CD4-positive, alpha-beta T cell (primary cell): ENCODE results near the gene SMARCD1. TPM values are rescaled to one million over a fixed set of nuclear protein-coding genes. Genes with fewer than 3 reads are reported as not detected.
"Not testable (repeated sequence)": the region's sequence is repeated elsewhere in the genome, so short reads cannot be mapped to it uniquely, and the experiment has no call there.

ENCODE experiments used
- ATAC-seq: fragments of 200-7000 bp; cut with Tn5 transposase; one replicate; pipeline ENCODE4 v1.10.0; 2022; ENCODE audit warnings: mild to moderate bottlenecking; ENCODE audit not compliant: poor library complexity
- CTCF ChIA-PET: fragments of 350-600 bp; sonication (Branson Sonifier 250); formaldehyde crosslinking; loops from one replicate; lab custom pipeline; 2021; ENCODE audit warnings: antibody characterized with exemption, inconsistent platforms; lab: Charles Lee
- POLR2A ChIA-PET: fragments of 350-600 bp; sonication (Branson Sonifier 250); formaldehyde crosslinking; loops from one replicate; lab custom pipeline; 2021; ENCODE audit warnings: antibody characterized with exemption, inconsistent platforms; lab: Charles Lee
- DNase-seq, 14 experiments: peaks; one replicate each; pipeline ENCODE4 v3.0.0-alpha.2; 2013 to 2020; ENCODE audit warnings: mixed read lengths in 2 of 14
- H3K27ac ChIP-seq, 2 donors: one replicate each; pipeline versions ENCODE4 v1.5.1 to v1.7.0; 2013; ENCODE audit warnings: low read length in 2 of 2, low read depth in 1 of 2, mild to moderate bottlenecking in 1 of 2
- H3K27me3 ChIP-seq, 2 experiments: 1 replicate in 1 of 2; 2 replicates in 1 of 2; pipeline versions ENCODE4 v1.6.1 to v1.7.0; 2013; ENCODE audit warnings: low read length in 2 of 2, control low read depth in 1 of 2, mild to moderate bottlenecking in 1 of 2, moderate library complexity in 1 of 2; ENCODE audit not compliant: insufficient read depth in 2 of 2, control insufficient read depth in 1 of 2
- H3K36me3 ChIP-seq: one replicate; pipeline ENCODE4 v1.6.1; 2013; ENCODE audit warnings: low read length, control low read depth; ENCODE audit not compliant: insufficient read depth
- H3K4me1 ChIP-seq: one replicate; pipeline ENCODE4 v1.6.1; 2013; ENCODE audit warnings: low read length, control low read depth; ENCODE audit not compliant: insufficient read depth
- H3K4me3 ChIP-seq: one replicate; pipeline ENCODE4 v1.5.1; 2013; ENCODE audit warnings: mild to moderate bottlenecking, low read length, moderate library complexity
- H3K9me3 ChIP-seq, 2 experiments: 1 replicate in 1 of 2; 2 replicates in 1 of 2; pipeline versions ENCODE4 v1.6.1 to v1.7.0; 2013; ENCODE audit warnings: low read length in 2 of 2, mild to moderate bottlenecking in 2 of 2, control low read depth in 1 of 2, moderate library complexity in 1 of 2; ENCODE audit not compliant: control insufficient read depth in 1 of 2, insufficient read depth in 1 of 2
- H3K27ac Mint-ChIP-seq: one replicate; pipeline ENCODE4 v1.8.0; 2020; ENCODE audit warnings: mixed read lengths
- H3K27me3 Mint-ChIP-seq: one replicate; pipeline ENCODE4 v1.8.0; 2021; ENCODE audit warnings: mixed read lengths
- H3K36me3 Mint-ChIP-seq: one replicate; pipeline ENCODE4 v1.8.0; 2021; ENCODE audit warnings: low read depth, mixed read lengths
- H3K4me1 Mint-ChIP-seq: one replicate; pipeline ENCODE4 v1.8.0; 2021; ENCODE audit warnings: low read depth, mixed read lengths
- H3K4me3 Mint-ChIP-seq: one replicate; pipeline ENCODE4 v1.8.0; 2020; ENCODE audit warnings: mild to moderate bottlenecking, mixed read lengths
- H3K9me3 Mint-ChIP-seq: one replicate; pipeline ENCODE4 v1.8.0; 2020; ENCODE audit warnings: mixed read lengths
- intact Hi-C, 2 experiments: fragments of 100-400 bp; cut with DNase I in 1 of 2; cut with micrococcal nuclease in 1 of 2; formaldehyde crosslinking; loops; one replicate each; pipeline versions ENCODE4 v1.15.1 to v1.9.0; 2023 to 2025; cut with DNase I, micrococcal nuclease
- total RNA-seq, 174 experiments: library from RNA in 2 of 174; stranded (reverse) in 2 of 174; gene quantifications; one replicate each; pipeline ENCODE4 v1.2.3 and lab custom pipeline; 2021 to 2026
- TF ChIP-seq, protein P1 (sequence below): fragments of 200-600 bp; IDR thresholded peaks from one replicate; pipeline ENCODE4 v1.8.0; 2022; ENCODE audit warnings: antibody characterized with exemption, mild to moderate bottlenecking

Gene SMARCD1
- total RNA-seq, 2 experiments from 2014 or later, result 78.9 to 80.0 TPM

DNA sequence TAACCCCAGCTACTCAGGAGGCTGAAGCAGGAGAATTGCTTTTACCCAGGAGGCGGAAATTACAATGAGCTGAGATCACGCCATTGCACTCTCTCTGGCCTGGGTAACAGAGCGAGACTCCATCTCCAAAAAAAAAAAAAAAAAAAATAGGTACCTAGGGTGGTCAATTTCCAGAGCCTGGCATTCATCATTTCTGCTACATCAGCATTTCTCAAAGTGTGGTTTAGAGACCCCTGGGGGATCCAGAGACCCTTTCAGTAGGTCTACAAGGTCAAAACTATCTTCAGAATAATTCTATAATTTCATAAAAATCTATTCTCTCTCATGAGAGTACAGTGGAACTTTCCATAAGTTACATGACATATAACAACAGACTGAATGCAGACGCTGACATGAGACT lies 62.1 kb downstream of the SMARCD1 start:
- H3K36me3 Mint-ChIP-seq, result peaks cover 34% of the 10 kb centered on the region
- H3K9me3 Mint-ChIP-seq, result no peaks in the 10 kb centered on the region
- TF ChIP-seq, protein P1, sequence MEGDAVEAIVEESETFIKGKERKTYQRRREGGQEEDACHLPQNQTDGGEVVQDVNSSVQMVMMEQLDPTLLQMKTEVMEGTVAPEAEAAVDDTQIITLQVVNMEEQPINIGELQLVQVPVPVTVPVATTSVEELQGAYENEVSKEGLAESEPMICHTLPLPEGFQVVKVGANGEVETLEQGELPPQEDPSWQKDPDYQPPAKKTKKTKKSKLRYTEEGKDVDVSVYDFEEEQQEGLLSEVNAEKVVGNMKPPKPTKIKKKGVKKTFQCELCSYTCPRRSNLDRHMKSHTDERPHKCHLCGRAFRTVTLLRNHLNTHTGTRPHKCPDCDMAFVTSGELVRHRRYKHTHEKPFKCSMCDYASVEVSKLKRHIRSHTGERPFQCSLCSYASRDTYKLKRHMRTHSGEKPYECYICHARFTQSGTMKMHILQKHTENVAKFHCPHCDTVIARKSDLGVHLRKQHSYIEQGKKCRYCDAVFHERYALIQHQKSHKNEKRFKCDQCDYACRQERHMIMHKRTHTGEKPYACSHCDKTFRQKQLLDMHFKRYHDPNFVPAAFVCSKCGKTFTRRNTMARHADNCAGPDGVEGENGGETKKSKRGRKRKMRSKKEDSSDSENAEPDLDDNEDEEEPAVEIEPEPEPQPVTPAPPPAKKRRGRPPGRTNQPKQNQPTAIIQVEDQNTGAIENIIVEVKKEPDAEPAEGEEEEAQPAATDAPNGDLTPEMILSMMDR, result no peak
- no peak overlapping the region for H3K4me3 Mint-ChIP-seq
- no peak overlapping the region for H3K27ac Mint-ChIP-seq
- Histone ChIP-seq H3K9me3 (no peaks in the 10 kb centered on the region), H3K4me1 (no peaks in the 10 kb centered on the region), H3K36me3 (peaks cover 21% of the 10 kb centered on the region), H3K4me3 (no peak overlapping the region), H3K27me3 (no peaks in the 10 kb centered on the region), H3K27ac (no peak overlapping the region)
- POLR2A ChIA-PET, result interaction anchor here (1.1 kb wide), 1 partner anchor 35 kb away, joined by 4 read pairs; the partner anchor contains the start of gene COX14
- peaks cover 31% of the 10 kb centered on the region for H3K4me1 Mint-ChIP-seq
- CTCF ChIA-PET, result interaction anchor here (1.3 to 3.1 kb wide), 2 partner anchors 15 to 77 kb away, joined by 4 to 12 read pairs; no protein-coding TSS in a partner anchor
- H3K27me3 Mint-ChIP-seq, result no peaks in the 10 kb centered on the region
- intact Hi-C loops, result no loop called here
- ATAC-seq (no peak), DNase-seq (no peak)

- H3K9me3 ChIP-seq, DNase-seq, H3K27ac ChIP-seq, H3K27ac Mint-ChIP-seq, H3K27me3 Mint-ChIP-seq, ATAC-seq, intact Hi-C loops, H3K4me3 ChIP-seq, H3K4me1 ChIP-seq, H3K27me3 ChIP-seq, POLR2A ChIA-PET, H3K4me3 Mint-ChIP-seq, H3K9me3 Mint-ChIP-seq: not testable (repeated sequence)
- Mint-ChIP-seq H3K36me3 (peaks cover 27% of the 10 kb centered on the region), H3K4me1 (peaks cover 31% of the 10 kb centered on the region)
- peaks cover 14% of the 10 kb centered on the region for H3K36me3 ChIP-seq
- CTCF ChIA-PET, result interaction anchor here (1.3 to 3.1 kb wide), 2 partner anchors 15 to 77 kb away, joined by 4 to 12 read pairs; no protein-coding TSS in a partner anchor
Measured at GRCh38 chr12:50148011-50148410, 62.9 kb downstream of the SMARCD1 start.

DNA sequence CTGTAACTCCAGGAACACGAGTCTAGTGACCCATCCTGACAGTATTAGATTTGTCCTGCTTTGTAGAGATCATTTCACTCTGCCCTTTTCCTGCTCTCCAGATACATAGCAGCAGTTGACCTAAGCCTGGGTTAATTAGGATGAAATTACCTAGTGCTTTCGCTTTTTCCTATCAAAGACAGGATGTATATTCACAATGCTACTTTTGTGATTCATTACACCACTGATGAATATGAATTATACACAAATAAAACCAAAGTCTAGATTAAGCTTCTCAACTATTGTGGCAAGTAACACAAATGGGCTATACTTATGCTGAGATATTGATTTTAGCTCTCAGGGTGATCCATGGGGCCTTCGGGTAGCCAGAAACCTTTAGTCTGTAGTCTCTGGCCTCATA lies 64.2 kb downstream of the SMARCD1 start:
- DNase-seq (no peak), ATAC-seq (no peak)
- no peaks in the 10 kb centered on the region for H3K9me3 Mint-ChIP-seq
- Histone ChIP-seq H3K9me3 (no peaks in the 10 kb centered on the region), H3K36me3 (peaks cover 9% of the 10 kb centered on the region), H3K27ac (no peak overlapping the region), H3K4me1 (no peaks in the 10 kb centered on the region), H3K27me3 (no peaks in the 10 kb centered on the region), H3K4me3 (no peak overlapping the region)
- peaks cover 31% of the 10 kb centered on the region for H3K4me1 Mint-ChIP-seq
- POLR2A ChIA-PET, result interaction anchor here (1.1 kb wide), 1 partner anchor 12 kb away, joined by 3 read pairs; no protein-coding TSS in a partner anchor
- TF ChIP-seq, protein P1, result no peak
- no peaks in the 10 kb centered on the region for H3K27me3 Mint-ChIP-seq
- CTCF ChIA-PET, result interaction anchor here (3.1 kb wide), 1 partner anchor 17 kb away, joined by 12 read pairs; no protein-coding TSS in a partner anchor
- no peak overlapping the region for H3K4me3 Mint-ChIP-seq
- H3K27ac Mint-ChIP-seq, result peak overlapping the region; percentile 63
- H3K36me3 Mint-ChIP-seq, result peaks cover 25% of the 10 kb centered on the region
- intact Hi-C loops, result no loop called here

Other genes with a start within 250 kb of the SMARCD1 start
- 1 to 10 TPM; 2.8 to 3.9 TPM for gene BCDIN3D, start 242.2 kb upstream of the SMARCD1 start, total RNA-seq
- not detected for gene FAIM2, start 181.4 kb upstream of the SMARCD1 start, total RNA-seq
- not detected for gene AQP2, start 134.6 kb upstream of the SMARCD1 start, total RNA-seq
- gene AQP5, start 123.5 kb upstream of the SMARCD1 start, total RNA-seq, result not detected
- gene AQP6, start 112.4 kb upstream of the SMARCD1 start, total RNA-seq, result not detected
- 1 to 10 TPM; 3.0 to 3.3 TPM for gene RACGAP1, start 59.8 kb upstream of the SMARCD1 start, total RNA-seq
- gene ASIC1, start 27.7 kb upstream of the SMARCD1 start, total RNA-seq, result 1 to 10 TPM; 1.5 to 2.8 TPM
- gene GPD1, start 18.7 kb downstream of the SMARCD1 start, total RNA-seq, result under 1 TPM; 0.41 to 0.47 TPM
- gene COX14, start 26.9 kb downstream of the SMARCD1 start, total RNA-seq, result 10 to 100 TPM; 51.1 to 52.8 TPM
- 10 to 100 TPM; 42.3 to 44.5 TPM for gene CERS5, start 82.0 kb downstream of the SMARCD1 start, total RNA-seq
- 1 to 10 TPM; 4.6 to 5.1 TPM for gene LIMA1, start 198.2 kb downstream of the SMARCD1 start, total RNA-seq